Astrocyte (in vitro differentiated cells and primary cell): Measurements from ENCODE around the gene NRSN1. TPM values are rescaled to one million over a fixed set of nuclear protein-coding genes. Genes with fewer than 3 reads are reported as not detected.

ENCODE experiments used
- DNase-seq: peaks from one replicate; pipeline ENCODE4 v3.0.0-alpha.2; 2010; ENCODE audit warnings: low read depth
- FAIRE-seq: peaks from 2 replicates; lab custom pipeline; 2011; peaks lifted over from hg19 to GRCh38; lab: Jason Lieb, UNC
- H2AFZ ChIP-seq: 2 replicates; pipeline ENCODE4 v1.6.0; 2012; ENCODE audit warnings: low read depth, low read length, inconsistent platforms
- H3K27ac ChIP-seq: 2 replicates; pipeline ENCODE4 v1.5.1; 2011; ENCODE audit warnings: low read depth, low read length, inconsistent platforms
- H3K27me3 ChIP-seq: 2 replicates; pipeline ENCODE4 v1.6.0; 2011; ENCODE audit warnings: low read length, inconsistent platforms; ENCODE audit not compliant: insufficient read depth
- H3K36me3 ChIP-seq: 2 replicates; pipeline ENCODE4 v1.5.1; 2011; ENCODE audit warnings: low read length, inconsistent platforms; ENCODE audit not compliant: insufficient read depth
- H3K4me1 ChIP-seq: 2 replicates; pipeline ENCODE4 v1.5.1; 2011; ENCODE audit warnings: low read length, inconsistent platforms; ENCODE audit not compliant: insufficient read depth
- H3K4me2 ChIP-seq: 2 replicates; pipeline ENCODE4 v1.6.0; 2012; ENCODE audit warnings: low read length, inconsistent platforms
- H3K4me3 ChIP-seq: 2 replicates; pipeline ENCODE4 v1.5.1; 2011; ENCODE audit warnings: low read depth, mild to moderate bottlenecking, low read length, inconsistent platforms; ENCODE audit not compliant: insufficient read depth
- H3K79me2 ChIP-seq: 2 replicates; pipeline ENCODE4 v1.6.0; 2012; ENCODE audit warnings: mild to moderate bottlenecking, low read length, inconsistent platforms; ENCODE audit not compliant: insufficient read depth
- H3K9ac ChIP-seq: 2 replicates; pipeline ENCODE4 v1.6.0; 2012; ENCODE audit warnings: mild to moderate bottlenecking, low read length, inconsistent platforms
- H3K9me3 ChIP-seq: 2 replicates; pipeline ENCODE4 v1.5.1; 2012; ENCODE audit warnings: low read depth, mild to moderate bottlenecking, low read length, inconsistent platforms; ENCODE audit not compliant: insufficient read depth
- H4K20me1 ChIP-seq: 2 replicates; pipeline ENCODE4 v1.6.0; 2012; ENCODE audit warnings: low read length, inconsistent platforms; ENCODE audit not compliant: insufficient read depth
- H3K27ac Mint-ChIP-seq: one replicate; pipeline ENCODE4 v1.8.0; 2021; ENCODE audit warnings: mild to moderate bottlenecking, mixed read lengths; ENCODE audit not compliant: unreplicated experiment
- H3K27me3 Mint-ChIP-seq: one replicate; pipeline ENCODE4 v1.8.0; 2021; ENCODE audit warnings: low read depth, mixed read lengths; ENCODE audit not compliant: unreplicated experiment
- H3K36me3 Mint-ChIP-seq: one replicate; pipeline ENCODE4 v1.8.0; 2021; ENCODE audit warnings: low read depth, mixed read lengths; ENCODE audit not compliant: unreplicated experiment
- H3K4me1 Mint-ChIP-seq: one replicate; pipeline ENCODE4 v1.8.0; 2021; ENCODE audit warnings: low read depth, mixed read lengths; ENCODE audit not compliant: unreplicated experiment
- H3K4me3 Mint-ChIP-seq: one replicate; pipeline ENCODE4 v1.8.0; 2021; ENCODE audit warnings: mild to moderate bottlenecking, moderate library complexity, mixed read lengths; ENCODE audit not compliant: unreplicated experiment
- H3K9me3 Mint-ChIP-seq: one replicate; pipeline ENCODE4 v1.8.0; 2021; ENCODE audit warnings: mild to moderate bottlenecking, mixed read lengths; ENCODE audit not compliant: unreplicated experiment
- CTCF ChIP-seq: IDR thresholded peaks from 2 replicates; pipeline ENCODE4 v1.5.1; 2011; ENCODE audit warnings: low read depth, mild to moderate bottlenecking, inconsistent platforms, low read length, moderate library complexity; ENCODE audit not compliant: insufficient read depth
- EZH2 ChIP-seq: IDR thresholded peaks from 2 replicates; pipeline ENCODE4 v1.6.1; 2012; ENCODE audit warnings: mild to moderate bottlenecking, low read length, inconsistent platforms; ENCODE audit not compliant: insufficient read depth
- total RNA-seq: library from RNA; stranded (reverse); gene quantifications from 2 replicates; pipeline ENCODE4 v1.2.1, GENCODE V29; 2021

The NRSN1 gene
- total RNA-seq, 1 donor from 2014 or later: not detected

DNA sequence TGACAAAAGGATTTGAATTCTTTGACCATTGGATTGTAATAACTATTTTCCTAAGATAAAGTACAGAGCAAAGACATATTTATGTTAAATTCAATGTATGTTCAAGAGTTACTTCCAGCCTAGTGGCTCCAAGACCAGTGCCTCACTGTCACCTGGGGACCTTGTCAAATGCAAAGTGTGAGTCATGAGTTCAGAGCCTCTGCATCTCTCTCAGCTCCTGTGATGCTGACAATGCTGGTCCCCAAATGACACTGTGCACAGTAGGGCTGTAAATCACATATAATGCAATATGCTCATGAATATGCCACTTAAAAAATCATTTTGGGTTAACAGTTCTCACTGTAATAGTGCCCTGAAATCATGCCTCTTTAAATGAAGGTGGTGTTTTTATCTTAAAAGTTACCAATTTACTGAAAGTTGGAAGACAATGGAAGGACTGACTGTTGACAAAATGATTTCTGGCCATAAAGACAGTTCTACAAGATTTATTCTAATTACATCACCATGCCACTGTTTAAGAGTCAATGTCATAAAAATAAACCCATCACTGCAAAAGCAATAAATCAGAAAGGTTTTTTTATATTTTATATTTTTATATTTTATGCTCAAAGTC lies 62.1 kb downstream of the NRSN1 start:
- no peak overlapping the region for H3K27ac ChIP-seq
- no peaks in the 10 kb centered on the region for H3K4me1 ChIP-seq
- no peak overlapping the region for H3K9ac ChIP-seq
- H3K9me3 Mint-ChIP-seq: no peaks in the 10 kb centered on the region
- DNase-seq: no peak
- no peaks in the 10 kb centered on the region for H3K36me3 Mint-ChIP-seq
- H3K27me3 ChIP-seq: no peaks in the 10 kb centered on the region
- H3K9me3 ChIP-seq: no peaks in the 10 kb centered on the region
- no peaks in the 10 kb centered on the region for H3K79me2 ChIP-seq
- H4K20me1 ChIP-seq: no peaks in the 10 kb centered on the region
- H3K4me3 ChIP-seq: no peak overlapping the region
- no peaks in the 10 kb centered on the region for H3K27me3 Mint-ChIP-seq
- TF ChIP-seq CTCF (no peak), EZH2 (no peak)
- H2AFZ ChIP-seq: no peak overlapping the region
- no peaks in the 10 kb centered on the region for H3K4me1 Mint-ChIP-seq
- no peak for FAIRE-seq
- H3K36me3 ChIP-seq: no peaks in the 10 kb centered on the region
- no peak overlapping the region for H3K4me2 ChIP-seq
- H3K27ac Mint-ChIP-seq: no peak overlapping the region
- no peak overlapping the region for H3K4me3 Mint-ChIP-seq

DNA sequence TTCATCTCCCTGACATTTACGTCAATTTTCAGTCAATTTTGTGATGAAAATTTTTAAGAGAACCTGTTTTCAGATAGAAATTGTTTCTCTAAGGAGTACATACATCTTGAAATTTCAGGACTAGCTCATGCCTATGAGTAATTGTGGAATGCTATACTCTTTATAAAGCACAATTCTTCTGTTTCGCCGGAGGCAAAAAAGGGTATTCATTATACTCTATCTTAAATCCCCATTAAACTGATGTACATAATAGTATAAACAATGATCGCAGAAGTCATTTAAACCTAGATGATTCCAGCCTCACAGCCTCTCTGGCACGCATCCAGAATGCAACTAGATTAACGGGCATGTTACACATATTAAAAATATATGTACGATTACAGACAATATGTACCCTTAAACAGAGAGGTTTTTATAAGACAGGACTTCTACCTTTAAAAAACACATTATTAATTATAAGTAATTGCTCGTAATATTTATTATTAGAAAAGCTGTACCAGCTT lies 62.6 kb downstream of the NRSN1 start:
- TF ChIP-seq EZH2 (no peak), CTCF (no peak)
- Histone ChIP-seq H3K9me3 (no peaks in the 10 kb centered on the region), H3K36me3 (no peaks in the 10 kb centered on the region), H3K79me2 (no peaks in the 10 kb centered on the region), H3K4me3 (no peak overlapping the region), H2AFZ (no peak overlapping the region), H3K4me2 (no peak overlapping the region), H3K27ac (no peak overlapping the region), H3K9ac (no peak overlapping the region), H3K27me3 (no peaks in the 10 kb centered on the region), H4K20me1 (no peaks in the 10 kb centered on the region), H3K4me1 (no peaks in the 10 kb centered on the region)
- H3K4me1 Mint-ChIP-seq: no peaks in the 10 kb centered on the region
- no peak for FAIRE-seq
- H3K4me3 Mint-ChIP-seq: no peak overlapping the region
- DNase-seq: no peak
- H3K36me3 Mint-ChIP-seq: no peaks in the 10 kb centered on the region
- H3K27me3 Mint-ChIP-seq: no peaks in the 10 kb centered on the region
- H3K9me3 Mint-ChIP-seq: no peaks in the 10 kb centered on the region
- H3K27ac Mint-ChIP-seq: no peak overlapping the region

DNA sequence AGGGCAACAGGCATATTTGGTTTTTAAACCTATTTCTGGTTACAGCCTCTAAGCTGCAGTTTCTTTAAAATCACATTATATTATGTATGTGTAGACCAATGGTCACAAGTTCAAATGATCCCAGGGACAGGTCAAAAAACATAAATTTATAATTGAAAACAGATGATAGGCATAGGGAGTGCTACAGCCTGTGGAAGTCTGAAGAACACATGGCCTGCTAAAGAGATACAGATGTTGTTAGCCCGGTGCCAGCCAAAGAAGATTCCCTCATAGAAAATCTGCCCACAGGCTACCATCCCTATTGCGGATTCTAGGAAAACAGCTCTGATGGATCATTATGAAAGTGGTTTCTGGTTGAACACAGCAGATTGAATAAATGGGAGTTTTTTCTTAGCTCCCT lies 65.3 kb downstream of the NRSN1 start:
- Histone ChIP-seq H3K9ac (no peak overlapping the region), H3K79me2 (no peaks in the 10 kb centered on the region), H3K4me3 (no peak overlapping the region), H3K9me3 (no peaks in the 10 kb centered on the region), H4K20me1 (no peaks in the 10 kb centered on the region), H3K27me3 (no peaks in the 10 kb centered on the region), H3K36me3 (no peaks in the 10 kb centered on the region), H2AFZ (no peak overlapping the region), H3K4me2 (no peak overlapping the region), H3K27ac (no peak overlapping the region), H3K4me1 (no peaks in the 10 kb centered on the region)
- Mint-ChIP-seq H3K27me3 (no peaks in the 10 kb centered on the region), H3K4me1 (no peaks in the 10 kb centered on the region), H3K9me3 (no peaks in the 10 kb centered on the region), H3K27ac (no peak overlapping the region), H3K36me3 (no peaks in the 10 kb centered on the region), H3K4me3 (no peak overlapping the region)
- TF ChIP-seq CTCF (no peak), EZH2 (no peak)
- DNase-seq (no peak), FAIRE-seq (no peak)
